ENCODE measurements around the gene PTCD1.

Gene PTCD1

DNA sequence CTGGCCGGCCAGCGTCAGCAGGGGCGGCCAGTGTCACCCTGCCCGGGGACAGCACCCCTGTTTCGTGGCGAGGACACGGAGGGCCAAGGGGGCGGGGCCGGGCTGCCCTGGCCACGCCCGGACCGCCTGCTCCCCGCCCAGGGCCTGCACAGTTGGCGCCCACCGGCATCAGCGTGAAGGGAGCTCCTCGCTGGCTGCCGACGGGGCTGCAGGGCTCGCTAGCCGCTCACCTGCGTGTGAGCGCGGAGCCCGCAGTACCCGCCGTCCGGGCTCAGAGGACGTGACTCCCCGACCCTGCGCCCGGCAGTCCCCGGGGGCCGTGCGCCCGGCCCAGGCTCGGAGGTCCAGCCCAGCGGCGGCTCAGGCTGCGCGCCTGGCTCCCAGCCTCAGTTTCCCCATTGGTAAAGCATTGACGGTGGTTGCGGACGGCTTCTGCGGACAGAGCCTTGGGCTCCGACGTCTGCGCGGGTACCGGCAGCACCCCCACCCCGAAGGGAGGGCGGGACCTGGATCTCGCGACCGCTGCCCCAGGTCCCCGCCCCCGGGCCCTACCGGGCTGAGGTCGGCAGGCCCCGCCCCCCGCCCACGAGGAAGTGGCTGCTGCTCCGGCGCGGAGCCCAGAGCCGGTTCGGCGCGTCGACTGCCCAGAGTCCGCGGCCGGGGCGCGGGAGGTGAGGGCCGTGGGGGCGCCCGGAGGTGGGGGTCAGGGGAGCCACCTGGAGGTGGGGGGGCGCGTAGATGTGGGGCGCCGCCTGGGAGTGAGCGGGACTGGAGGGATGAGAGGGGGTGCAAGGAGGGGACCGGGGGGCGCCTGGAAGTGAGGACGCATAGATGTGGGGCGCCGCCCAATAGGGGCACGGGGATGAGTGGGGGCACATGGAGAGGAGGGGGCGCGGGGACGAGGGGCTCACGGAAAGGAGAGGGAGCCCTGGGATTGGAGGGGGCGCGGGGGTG is 64.2 kb downstream of the PTCD1 start, which contains the start of gene ARPC1B:
Gene ARPC1B (plus strand): TSS at position 620 of the 954 bp plus-strand sequence. CDS start 10,985 bp downstream, outside the sequence.
- TF ChIP-seq, protein P1, sequence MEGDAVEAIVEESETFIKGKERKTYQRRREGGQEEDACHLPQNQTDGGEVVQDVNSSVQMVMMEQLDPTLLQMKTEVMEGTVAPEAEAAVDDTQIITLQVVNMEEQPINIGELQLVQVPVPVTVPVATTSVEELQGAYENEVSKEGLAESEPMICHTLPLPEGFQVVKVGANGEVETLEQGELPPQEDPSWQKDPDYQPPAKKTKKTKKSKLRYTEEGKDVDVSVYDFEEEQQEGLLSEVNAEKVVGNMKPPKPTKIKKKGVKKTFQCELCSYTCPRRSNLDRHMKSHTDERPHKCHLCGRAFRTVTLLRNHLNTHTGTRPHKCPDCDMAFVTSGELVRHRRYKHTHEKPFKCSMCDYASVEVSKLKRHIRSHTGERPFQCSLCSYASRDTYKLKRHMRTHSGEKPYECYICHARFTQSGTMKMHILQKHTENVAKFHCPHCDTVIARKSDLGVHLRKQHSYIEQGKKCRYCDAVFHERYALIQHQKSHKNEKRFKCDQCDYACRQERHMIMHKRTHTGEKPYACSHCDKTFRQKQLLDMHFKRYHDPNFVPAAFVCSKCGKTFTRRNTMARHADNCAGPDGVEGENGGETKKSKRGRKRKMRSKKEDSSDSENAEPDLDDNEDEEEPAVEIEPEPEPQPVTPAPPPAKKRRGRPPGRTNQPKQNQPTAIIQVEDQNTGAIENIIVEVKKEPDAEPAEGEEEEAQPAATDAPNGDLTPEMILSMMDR (IDR thresholded peaks at IDR 0.05): peak; percentile 23
- H3K36me3 ChIP-seq: peaks cover 23% of the 10 kb centered on the region
- H3K9me3 ChIP-seq: no peaks in the 10 kb centered on the region
- peaks cover 46 to 49% of the 10 kb centered on the region in 2 experiments for H3K4me1 ChIP-seq (ENCODE audit: control insufficient read depth in 1 of 2, insufficient read depth in 1 of 2, low read depth in 1 of 2, low read length in 1 of 2)
- peak within 1 kb of the TSS; percentile 82 to 100 for H3K4me3 ChIP-seq (ENCODE audit: low read depth in 1 of 2, low read length in 1 of 2)
- H3K27ac ChIP-seq: peak within 1 kb of the TSS; percentile 92
- no peaks in the 10 kb centered on the region for H3K27me3 ChIP-seq

DNA sequence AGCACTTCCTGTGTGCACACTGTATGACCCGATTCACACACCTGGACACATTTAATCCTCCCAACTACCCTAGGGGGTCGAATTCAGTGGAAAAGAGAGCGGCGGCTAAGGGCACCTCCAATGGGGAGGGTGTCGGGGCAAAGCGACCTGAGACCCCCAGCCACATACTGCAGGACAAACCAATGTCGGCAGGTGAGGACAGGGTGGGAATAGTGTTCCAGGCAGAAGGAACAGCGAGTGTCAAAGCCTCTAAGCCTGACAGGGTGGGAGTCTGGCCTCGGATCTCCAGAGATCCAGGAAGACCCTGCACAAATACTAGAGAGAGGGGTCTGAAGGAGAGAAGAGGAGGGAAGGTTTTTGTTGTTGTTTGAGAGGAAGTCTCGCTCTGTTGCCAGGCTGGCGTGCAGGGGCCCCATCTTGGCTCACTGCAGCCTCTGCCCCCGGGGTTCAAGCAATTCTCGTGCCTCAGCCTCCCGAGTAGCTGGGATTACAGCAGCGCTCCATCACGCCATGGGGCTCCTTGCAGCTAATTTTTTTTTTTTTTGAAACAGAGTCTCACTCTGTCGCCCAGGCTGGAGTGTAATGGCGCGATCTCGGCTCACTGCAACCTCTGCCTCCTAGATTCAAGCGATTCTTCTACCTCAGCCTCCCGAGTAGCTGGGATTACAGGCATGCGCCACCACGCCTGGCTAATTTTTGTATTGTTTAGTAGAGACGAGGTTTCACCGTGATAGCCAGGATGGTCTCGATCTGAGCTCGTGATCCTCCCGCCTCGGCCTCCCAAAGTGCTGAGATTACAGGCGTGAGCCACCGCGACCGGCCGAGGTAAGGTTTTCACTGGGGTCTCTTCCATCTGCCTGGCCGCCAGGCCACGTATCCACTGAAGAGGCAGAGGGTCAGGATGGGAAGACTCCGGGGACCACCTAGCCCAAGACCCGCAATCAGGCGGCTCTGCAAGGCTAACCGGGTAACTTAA is 65.2 kb downstream of the PTCD1 start:
- no peaks in the 10 kb centered on the region for H3K9me3 ChIP-seq
- peak overlapping the region; percentile 82 to 100 for H3K4me3 ChIP-seq (ENCODE audit: low read depth in 1 of 2, low read length in 1 of 2)
- peak overlapping the region; percentile 92 for H3K27ac ChIP-seq
- TF ChIP-seq, protein P1 (IDR thresholded peaks at IDR 0.05): no peak
- H3K4me1 ChIP-seq (ENCODE audit: control insufficient read depth in 1 of 2, insufficient read depth in 1 of 2, low read depth in 1 of 2, low read length in 1 of 2): peaks cover 36 to 39% of the 10 kb centered on the region in 2 experiments
- no peaks in the 10 kb centered on the region for H3K27me3 ChIP-seq
- H3K36me3 ChIP-seq: peaks cover 32% of the 10 kb centered on the region

- Histone ChIP-seq H3K4me1 (ENCODE audit: control insufficient read depth in 1 of 2, insufficient read depth in 1 of 2, low read depth in 1 of 2, low read length in 1 of 2) (peaks cover 27 to 30% of the 10 kb centered on the region in 2 experiments), H3K36me3 (peaks cover 23% of the 10 kb centered on the region), H3K9me3 (no peaks in the 10 kb centered on the region), H3K4me3 (ENCODE audit: low read depth in 1 of 2, low read length in 1 of 2) (no peak overlapping the region), H3K27ac (no peak overlapping the region), H3K27me3 (no peaks in the 10 kb centered on the region)
- TF ChIP-seq, protein P1 (IDR thresholded peaks at IDR 0.05): no peak
These were observed 66.1 kb downstream of the PTCD1 start for GRCh38 chr7:99372275-99373090.

DNA sequence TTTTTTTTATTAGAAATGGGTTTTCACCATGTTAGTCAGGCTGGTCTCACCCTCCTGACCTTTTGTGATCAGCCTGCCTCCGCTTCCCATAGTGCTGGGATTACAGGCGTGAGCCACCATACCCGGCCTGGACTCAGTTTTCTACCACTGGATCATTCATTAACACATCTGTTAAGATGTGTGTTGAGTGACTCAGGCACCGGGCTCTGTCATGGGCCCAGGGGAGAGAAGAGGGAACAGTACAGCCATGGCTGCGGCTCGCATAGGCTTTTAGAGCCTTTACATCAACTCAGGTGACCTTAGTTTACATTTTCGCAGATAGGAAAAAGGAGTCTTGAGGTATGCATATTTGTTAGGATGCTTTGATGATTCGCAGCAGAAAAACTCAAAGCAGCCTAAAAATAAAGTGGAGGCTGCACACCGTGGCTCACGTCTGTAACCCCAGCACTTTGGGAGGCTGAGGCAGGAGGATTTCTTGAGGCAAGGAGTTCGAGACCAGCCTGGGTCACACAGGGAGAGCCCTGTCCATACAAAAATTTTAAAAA is 67.2 kb downstream of the PTCD1 start:
- Histone ChIP-seq H3K27ac (no peak overlapping the region), H3K4me3 (ENCODE audit: low read depth in 1 of 2, low read length in 1 of 2) (no peak overlapping the region), H3K36me3 (peaks cover 25% of the 10 kb centered on the region), H3K27me3 (no peaks in the 10 kb centered on the region), H3K4me1 (ENCODE audit: control insufficient read depth in 1 of 2, insufficient read depth in 1 of 2, low read depth in 1 of 2, low read length in 1 of 2) (peaks cover 17 to 20% of the 10 kb centered on the region in 2 experiments), H3K9me3 (no peaks in the 10 kb centered on the region)
- TF ChIP-seq, protein P1 (IDR thresholded peaks at IDR 0.05): no peak
